ENCODE results near the gene FBXL17. TPM values are rescaled to one million over a fixed set of nuclear protein-coding genes. Genes with fewer than 3 reads are reported as not detected.

Gene FBXL17
- total and polyA plus RNA-seq, 7 donors = 6.2 to 36.1 (median 30.3) TPM

- H3K4me3 ChIP-seq = no peak overlapping the region
- H3K9me3 ChIP-seq = no peaks in the 10 kb centered on the region
- ATAC-seq (no peak), DNase-seq (no peak)
- TF ChIP-seq CTCF (IDR thresholded peaks at IDR 0.05) = no peak
- H3K36me3 ChIP-seq (ENCODE audit: insufficient read depth in 1 of 2, low read depth in 1 of 2) = no peaks in the 10 kb centered on the region
- WGBS, 3 donors = 86 to 93% (median 92%) methylated on average over 6 of the region's 6 CpGs
- no peaks in the 10 kb centered on the region for H3K4me1 ChIP-seq
- no peaks in the 10 kb centered on the region for H3K27me3 ChIP-seq (ENCODE audit: insufficient read depth in 3 of 3, low read length in 2 of 3)
- H3K27ac ChIP-seq = no peak overlapping the region
- intact Hi-C loops (cut with DNase I) = no loop called here
These were observed 464.9 kb downstream of the FBXL17 start for GRCh38 chr5:107916731-107917725.

- ATAC-seq (no peak), DNase-seq (no peak)
- H3K4me3 ChIP-seq = no peak overlapping the region
- no peaks in the 10 kb centered on the region for H3K9me3 ChIP-seq
- no peaks in the 10 kb centered on the region for H3K36me3 ChIP-seq (ENCODE audit: insufficient read depth in 1 of 2, low read depth in 1 of 2)
- intact Hi-C loops (cut with DNase I) = no loop called here
- 65 to 82% (median 69%) methylated on average over 5 of the region's 5 CpGs for WGBS, 3 donors
- no peak overlapping the region for H3K27ac ChIP-seq
- TF ChIP-seq CTCF (IDR thresholded peaks at IDR 0.05) = no peak
- H3K4me1 ChIP-seq = no peaks in the 10 kb centered on the region
- no peaks in the 10 kb centered on the region for H3K27me3 ChIP-seq (ENCODE audit: insufficient read depth in 3 of 3, low read length in 2 of 3)
These were observed 466.6 kb downstream of the FBXL17 start for GRCh38 chr5:107915176-107915812.

GRCh38 chr5:107913494-107913893 is 468.4 kb downstream of the FBXL17 start:
- ATAC-seq (no peak), DNase-seq (no peak)
- Histone ChIP-seq H3K27me3 (ENCODE audit: insufficient read depth in 3 of 3, low read length in 2 of 3) (no peaks in the 10 kb centered on the region), H3K36me3 (ENCODE audit: insufficient read depth in 1 of 2, low read depth in 1 of 2) (no peaks in the 10 kb centered on the region), H3K27ac (no peak overlapping the region), H3K4me1 (no peaks in the 10 kb centered on the region), H3K4me3 (no peak overlapping the region), H3K9me3 (no peaks in the 10 kb centered on the region)
- intact Hi-C loops (cut with DNase I) = no loop called here
- WGBS, 3 donors = 78 to 85% (median 79%) methylated on average over 3 of the region's 3 CpGs
- no peak for TF ChIP-seq CTCF (IDR thresholded peaks at IDR 0.05)

GRCh38 chr5:107900721-107901120 is 481.2 kb downstream of the FBXL17 start:
- no peak overlapping the region for H3K27ac ChIP-seq
- no peak for DNase-seq
- H3K36me3 ChIP-seq (ENCODE audit: insufficient read depth in 1 of 2, low read depth in 1 of 2) = no peaks in the 10 kb centered on the region
- H3K9me3 ChIP-seq = no peaks in the 10 kb centered on the region
- no peaks in the 10 kb centered on the region for H3K27me3 ChIP-seq (ENCODE audit: insufficient read depth in 3 of 3, low read length in 2 of 3)
- ATAC-seq = peak in 1 of 4 donors; percentile 45
- 70 to 79% (median 71%) methylated on average over 3 of the region's 3 CpGs for WGBS, 3 donors
- intact Hi-C loops (cut with DNase I) = no loop called here
- no peak for TF ChIP-seq CTCF (IDR thresholded peaks at IDR 0.05)
- no peak overlapping the region for H3K4me3 ChIP-seq
- H3K4me1 ChIP-seq = peaks cover 11% of the 10 kb centered on the region

Measured in psoas muscle (tissue), 8 donors.